Fibroblast of mammary gland (primary cell): Measurements from ENCODE around the gene MAPK8.

ENCODE experiments used
- DNase-seq: peaks from one replicate; pipeline ENCODE4 v3.0.0-alpha.2; 2010; ENCODE audit warnings: low read depth
- H3K4me3 ChIP-seq: 2 replicates; pipeline ENCODE4 v1.5.1; 2011; ENCODE audit warnings: low read depth, mild to moderate bottlenecking, low read length, moderate library complexity; ENCODE audit not compliant: control insufficient read depth
- CTCF ChIP-seq: conservative IDR thresholded peaks from 2 replicates; pipeline ENCODE4 v1.5.1; 2011; ENCODE audit warnings: low read depth, low read length, inconsistent platforms; ENCODE audit not compliant: control insufficient read depth, insufficient read depth

Gene MAPK8

GRCh38 chr10:48306265-48306869, at the start of gene MAPK8:
TSS of gene MAPK8 (plus strand) at chr10:48306677. CDS start at chr10:48401661, 94,984 bp downstream.
- peak within 1 kb of the TSS; percentile 71 for H3K4me3 ChIP-seq
- DNase-seq: peak; percentile 79
- TF ChIP-seq CTCF: no peak

- DNase-seq: no peak
- TF ChIP-seq CTCF: no peak
- H3K4me3 ChIP-seq: no peak overlapping the region
Observed at GRCh38 chr10:48257407-48257961, 49.0 kb upstream of the MAPK8 start.

GRCh38 chr10:48258105-48258504, 48.4 kb upstream of the MAPK8 start:
- no peak for DNase-seq
- no peak for TF ChIP-seq CTCF
- no peak overlapping the region for H3K4me3 ChIP-seq

GRCh38 chr10:48266528-48266927, 39.9 kb upstream of the MAPK8 start:
- H3K4me3 ChIP-seq: no peak overlapping the region
- DNase-seq: no peak
- TF ChIP-seq CTCF: no peak

- no peak for TF ChIP-seq CTCF
- H3K4me3 ChIP-seq: no peak overlapping the region
- DNase-seq: no peak
Observed at GRCh38 chr10:48271047-48271730, 35.3 kb upstream of the MAPK8 start.

- DNase-seq: no peak
- H3K4me3 ChIP-seq: no peak overlapping the region
- TF ChIP-seq CTCF: no peak
Observed at GRCh38 chr10:48272682-48273081, 33.8 kb upstream of the MAPK8 start.
